ENCODE results near the gene GALK2.

The GALK2 gene

DNA sequence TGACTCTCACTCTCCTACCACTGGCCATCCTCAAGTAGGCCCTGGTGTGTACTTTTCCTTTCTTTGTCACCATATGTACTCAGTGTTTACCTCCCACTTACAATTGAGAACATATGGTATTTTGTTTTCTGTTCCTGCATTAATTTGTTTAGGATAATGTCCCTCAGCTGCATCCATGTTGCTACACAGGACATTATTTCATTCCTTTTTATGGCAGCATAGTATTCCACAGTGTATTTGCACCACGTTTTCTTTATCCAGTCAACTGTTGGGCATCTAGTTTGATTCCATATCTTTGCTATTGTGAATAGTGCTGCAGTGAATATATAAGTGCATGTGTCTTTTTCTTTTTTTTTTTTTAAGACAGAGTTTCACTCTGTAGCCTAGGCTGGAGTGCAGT lies 126.2 kb downstream of the GALK2 start:
- no peaks in the 10 kb centered on the region for H3K36me3 ChIP-seq (replicated peaks)
- in situ Hi-C loops (cut with HindIII; ENCODE audit: low pct_ligation_motif_present, low sequenced_read_pairs): no loop called here
- no peak overlapping the region for H3K27ac ChIP-seq
- H3K4me3 ChIP-seq (ENCODE audit: low read depth, low read length): no peak overlapping the region
- no peaks in the 10 kb centered on the region for H3K27me3 ChIP-seq (replicated peaks)
- DNase-seq: no peak
- TF ChIP-seq, protein P1, sequence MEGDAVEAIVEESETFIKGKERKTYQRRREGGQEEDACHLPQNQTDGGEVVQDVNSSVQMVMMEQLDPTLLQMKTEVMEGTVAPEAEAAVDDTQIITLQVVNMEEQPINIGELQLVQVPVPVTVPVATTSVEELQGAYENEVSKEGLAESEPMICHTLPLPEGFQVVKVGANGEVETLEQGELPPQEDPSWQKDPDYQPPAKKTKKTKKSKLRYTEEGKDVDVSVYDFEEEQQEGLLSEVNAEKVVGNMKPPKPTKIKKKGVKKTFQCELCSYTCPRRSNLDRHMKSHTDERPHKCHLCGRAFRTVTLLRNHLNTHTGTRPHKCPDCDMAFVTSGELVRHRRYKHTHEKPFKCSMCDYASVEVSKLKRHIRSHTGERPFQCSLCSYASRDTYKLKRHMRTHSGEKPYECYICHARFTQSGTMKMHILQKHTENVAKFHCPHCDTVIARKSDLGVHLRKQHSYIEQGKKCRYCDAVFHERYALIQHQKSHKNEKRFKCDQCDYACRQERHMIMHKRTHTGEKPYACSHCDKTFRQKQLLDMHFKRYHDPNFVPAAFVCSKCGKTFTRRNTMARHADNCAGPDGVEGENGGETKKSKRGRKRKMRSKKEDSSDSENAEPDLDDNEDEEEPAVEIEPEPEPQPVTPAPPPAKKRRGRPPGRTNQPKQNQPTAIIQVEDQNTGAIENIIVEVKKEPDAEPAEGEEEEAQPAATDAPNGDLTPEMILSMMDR (IDR thresholded peaks at IDR 0.05; ENCODE audit: low read depth, low read length, missing control alignments): no peak

DNA sequence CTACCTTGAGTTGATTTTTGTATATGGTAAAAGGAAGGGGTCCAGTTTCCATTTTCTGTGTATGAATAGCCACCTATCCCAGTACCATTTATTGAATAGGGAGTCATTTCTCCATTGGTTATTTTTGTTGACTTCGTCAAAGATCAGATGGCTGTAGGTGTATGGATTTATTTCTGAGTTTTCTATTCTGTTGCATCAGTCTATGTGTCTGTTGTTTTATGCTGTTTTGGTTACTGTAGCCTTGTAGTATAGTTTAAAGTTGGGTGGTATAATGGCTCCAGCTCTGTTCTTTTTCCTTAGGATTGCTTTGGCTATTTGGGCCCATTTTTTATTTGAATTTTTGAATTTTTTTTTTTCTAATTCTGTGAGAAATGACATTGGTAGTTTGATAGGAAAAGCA lies 127.5 kb downstream of the GALK2 start:
- in situ Hi-C loops (cut with HindIII; ENCODE audit: low pct_ligation_motif_present, low sequenced_read_pairs): no loop called here
- TF ChIP-seq, protein P1 (IDR thresholded peaks at IDR 0.05; ENCODE audit: low read depth, low read length, missing control alignments): no peak
- no peak overlapping the region for H3K4me3 ChIP-seq (ENCODE audit: low read depth, low read length)
- H3K36me3 ChIP-seq (replicated peaks): no peaks in the 10 kb centered on the region
- no peaks in the 10 kb centered on the region for H3K27me3 ChIP-seq (replicated peaks)
- no peak overlapping the region for H3K27ac ChIP-seq
- no peak for DNase-seq

DNA sequence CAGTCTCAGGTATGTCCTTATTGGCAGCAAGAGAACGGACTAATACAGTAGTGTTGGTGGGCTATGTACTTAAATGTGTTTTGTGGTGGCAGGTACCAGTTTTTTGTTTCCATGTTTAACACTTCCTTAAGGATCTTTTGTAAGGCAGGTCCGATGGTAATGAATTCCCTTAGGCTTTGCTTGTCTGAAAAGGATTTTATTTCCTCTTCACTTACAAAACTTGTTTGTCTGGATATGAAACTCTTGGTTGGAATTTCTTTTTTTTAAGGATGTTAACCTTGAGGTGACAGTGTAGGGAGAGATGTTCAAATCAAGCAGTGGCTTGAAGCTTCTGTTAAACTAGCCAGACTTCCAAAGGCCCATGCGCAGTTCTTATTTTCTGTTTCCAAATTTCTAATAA lies 130.8 kb downstream of the GALK2 start:
- Histone ChIP-seq H3K36me3 (replicated peaks) (no peaks in the 10 kb centered on the region), H3K27me3 (replicated peaks) (no peaks in the 10 kb centered on the region), H3K27ac (no peak overlapping the region), H3K4me3 (ENCODE audit: low read depth, low read length) (no peak overlapping the region)
- no peak for DNase-seq
- TF ChIP-seq, protein P1 (IDR thresholded peaks at IDR 0.05; ENCODE audit: low read depth, low read length, missing control alignments): no peak
- in situ Hi-C loops (cut with HindIII; ENCODE audit: low pct_ligation_motif_present, low sequenced_read_pairs): no loop called here

DNA sequence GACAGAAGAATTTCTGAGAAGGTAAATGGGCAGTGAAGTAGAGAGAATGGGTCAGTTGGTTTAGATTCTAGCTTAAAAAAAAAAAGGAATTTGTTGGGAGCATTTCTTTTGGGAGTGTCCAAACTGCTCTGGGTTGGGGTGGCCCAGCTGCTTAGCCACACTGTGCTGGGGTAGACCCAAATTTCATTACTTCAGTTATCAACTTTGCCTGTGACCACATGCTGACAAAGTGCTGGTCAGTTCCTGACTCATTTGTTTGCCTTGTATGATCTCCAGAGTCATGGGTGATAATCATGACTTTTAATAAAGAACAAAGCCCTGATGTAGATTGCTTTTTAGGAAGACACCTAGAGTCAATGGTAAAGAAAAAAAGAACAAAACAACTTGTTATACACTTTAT lies 131.5 kb downstream of the GALK2 start:
- in situ Hi-C loops (cut with HindIII; ENCODE audit: low pct_ligation_motif_present, low sequenced_read_pairs): no loop called here
- TF ChIP-seq, protein P1 (IDR thresholded peaks at IDR 0.05; ENCODE audit: low read depth, low read length, missing control alignments): no peak
- H3K27ac ChIP-seq: no peak overlapping the region
- no peak overlapping the region for H3K4me3 ChIP-seq (ENCODE audit: low read depth, low read length)
- DNase-seq: no peak
- no peaks in the 10 kb centered on the region for H3K36me3 ChIP-seq (replicated peaks)
- no peaks in the 10 kb centered on the region for H3K27me3 ChIP-seq (replicated peaks)

DNA sequence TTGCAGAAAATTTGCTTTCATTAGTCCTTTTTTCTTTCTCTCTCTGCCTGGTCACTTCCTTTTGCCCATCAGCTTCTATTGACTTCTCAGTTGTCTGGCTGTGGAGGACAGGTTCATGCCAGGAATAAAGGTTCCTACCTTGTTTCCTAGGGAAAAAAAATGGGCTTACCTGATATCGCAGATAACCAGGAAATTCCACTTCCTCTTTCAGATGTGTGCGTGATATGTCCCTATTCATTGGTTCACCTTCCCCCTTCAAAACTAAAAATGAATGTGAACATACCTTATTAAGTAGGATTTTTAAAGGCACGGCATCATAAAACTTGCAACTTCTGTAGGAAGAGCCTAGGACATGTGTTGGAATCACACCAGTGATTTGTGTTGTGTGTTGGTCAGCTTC lies 133.0 kb downstream of the GALK2 start:
- Histone ChIP-seq H3K27me3 (replicated peaks) (no peaks in the 10 kb centered on the region), H3K36me3 (replicated peaks) (no peaks in the 10 kb centered on the region), H3K27ac (no peak overlapping the region), H3K4me3 (ENCODE audit: low read depth, low read length) (no peak overlapping the region)
- in situ Hi-C loops (cut with HindIII; ENCODE audit: low pct_ligation_motif_present, low sequenced_read_pairs): no loop called here
- DNase-seq: no peak
- TF ChIP-seq, protein P1 (IDR thresholded peaks at IDR 0.05; ENCODE audit: low read depth, low read length, missing control alignments): no peak

DNA sequence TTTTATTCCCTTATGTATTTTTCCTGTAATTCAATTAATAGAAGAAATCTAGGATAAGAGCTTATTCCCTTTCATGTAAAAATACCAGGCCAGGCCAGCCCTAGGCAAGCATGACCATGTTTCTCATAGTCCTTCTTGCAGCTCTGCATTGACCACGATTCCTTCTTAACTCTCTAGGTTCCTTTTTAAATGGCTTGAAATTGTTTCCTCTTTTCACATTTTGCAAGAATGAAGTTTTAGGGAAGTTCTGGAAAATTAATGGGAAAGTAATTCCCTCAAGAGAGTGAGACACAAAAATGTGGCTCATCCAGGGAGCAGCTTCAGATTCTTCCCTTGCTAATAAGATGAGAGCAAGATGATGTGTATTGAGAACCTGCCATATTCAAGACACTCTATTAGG lies 136.5 kb downstream of the GALK2 start:
- H3K27me3 ChIP-seq (replicated peaks): no peaks in the 10 kb centered on the region
- no peak overlapping the region for H3K27ac ChIP-seq
- H3K36me3 ChIP-seq (replicated peaks): peaks cover 3% of the 10 kb centered on the region
- DNase-seq: no peak
- in situ Hi-C loops (cut with HindIII; ENCODE audit: low pct_ligation_motif_present, low sequenced_read_pairs): no loop called here
- H3K4me3 ChIP-seq (ENCODE audit: low read depth, low read length): no peak overlapping the region
- TF ChIP-seq, protein P1 (IDR thresholded peaks at IDR 0.05; ENCODE audit: low read depth, low read length, missing control alignments): no peak

All from brain microvascular endothelial cell (primary cell).